ENCODE data around the gene FOXJ1. TPM values are rescaled to one million over a fixed set of nuclear protein-coding genes. Genes with fewer than 3 reads are reported as not detected.

Gene FOXJ1
- total RNA-seq, 2 experiments from 2014 or later, result 0.63 to 0.89 TPM

GRCh38 chr17:76119409-76120371, 21.4 kb downstream of the FOXJ1 start:
- POLR2A ChIA-PET, result interaction anchor here (0.6 to 4.5 kb wide), 5 partner anchors 16 to 160 kb away, joined by 3 to 43 read pairs (median 4); no protein-coding TSS in a partner anchor
- intact Hi-C loops (cut with DNase I, micrococcal nuclease), result loop anchor here (2.0 to 5.0 kb wide), 3 partner anchors 178 to 278 kb away; no protein-coding TSS in a partner anchor
- H3K27ac Mint-ChIP-seq, result no peak overlapping the region

GRCh38 chr17:76115138-76115754, 25.8 kb downstream of the FOXJ1 start:
- H3K9me3 Mint-ChIP-seq, result no peaks in the 10 kb centered on the region
- no peaks in the 10 kb centered on the region for H3K27me3 ChIP-seq (ENCODE audit: control insufficient read depth in 1 of 2, insufficient read depth in 2 of 2, low read length in 2 of 2)
- ATAC-seq (ENCODE audit: poor library complexity), result no peak
- H3K36me3 Mint-ChIP-seq (ENCODE audit: low read depth), result no peaks in the 10 kb centered on the region
- H3K27ac ChIP-seq (ENCODE audit: low read depth in 1 of 2, low read length in 2 of 2), result no peak overlapping the region
- no peaks in the 10 kb centered on the region for H3K4me1 ChIP-seq (ENCODE audit: insufficient read depth, low read length)
- H3K4me3 Mint-ChIP-seq, result no peak overlapping the region
- H3K9me3 ChIP-seq (ENCODE audit: control insufficient read depth in 1 of 2, insufficient read depth in 1 of 2, low read length in 2 of 2), result no peaks in the 10 kb centered on the region
- no peaks in the 10 kb centered on the region for H3K36me3 ChIP-seq (ENCODE audit: insufficient read depth, low read length)
- POLR2A ChIA-PET, result no interaction called here
- CTCF ChIA-PET, result interaction anchor here (1.4 kb wide), 1 partner anchor 164 kb away, joined by 6 read pairs; no protein-coding TSS in a partner anchor
- intact Hi-C loops (cut with DNase I, micrococcal nuclease), result no loop called here
- no peak for DNase-seq
- H3K27ac Mint-ChIP-seq, result no peak overlapping the region
- H3K4me3 ChIP-seq (ENCODE audit: low read length), result no peak overlapping the region
- H3K4me1 Mint-ChIP-seq (ENCODE audit: low read depth), result no peaks in the 10 kb centered on the region
- no peaks in the 10 kb centered on the region for H3K27me3 Mint-ChIP-seq
- no peak for TF ChIP-seq CTCF (IDR thresholded peaks at IDR 0.05)

More at GRCh38 chr17:76119409-76120371, 21.4 kb downstream of the FOXJ1 start:
- no peaks in the 10 kb centered on the region for H3K27me3 ChIP-seq (ENCODE audit: control insufficient read depth in 1 of 2, insufficient read depth in 2 of 2, low read length in 2 of 2)
- TF ChIP-seq CTCF (IDR thresholded peaks at IDR 0.05), result no peak
- H3K9me3 ChIP-seq (ENCODE audit: control insufficient read depth in 1 of 2, insufficient read depth in 1 of 2, low read length in 2 of 2), result no peaks in the 10 kb centered on the region
- CTCF ChIA-PET, result interaction anchor here (1.2 to 9.6 kb wide), 2 partner anchors 62 to 160 kb away, joined by 5 to 130 read pairs; no protein-coding TSS in a partner anchor
- no peaks in the 10 kb centered on the region for H3K9me3 Mint-ChIP-seq
- no peaks in the 10 kb centered on the region for H3K36me3 ChIP-seq (ENCODE audit: insufficient read depth, low read length)
- DNase-seq, result no peak
- peaks cover 5% of the 10 kb centered on the region for H3K4me1 Mint-ChIP-seq (ENCODE audit: low read depth)
- no peaks in the 10 kb centered on the region for H3K27me3 Mint-ChIP-seq
- H3K36me3 Mint-ChIP-seq (ENCODE audit: low read depth), result no peaks in the 10 kb centered on the region
- peaks cover 25% of the 10 kb centered on the region for H3K4me1 ChIP-seq (ENCODE audit: insufficient read depth, low read length)
- ATAC-seq (ENCODE audit: poor library complexity), result no peak
- H3K27ac ChIP-seq (ENCODE audit: low read depth in 1 of 2, low read length in 2 of 2), result no peak overlapping the region
- no peak overlapping the region for H3K4me3 ChIP-seq (ENCODE audit: low read length)
- H3K4me3 Mint-ChIP-seq, result no peak overlapping the region

- ChIA-PET CTCF (no interaction called here), POLR2A (no interaction called here)
- TF ChIP-seq CTCF (IDR thresholded peaks at IDR 0.05), result no peak
- H3K4me1 ChIP-seq (ENCODE audit: insufficient read depth, low read length), result no peaks in the 10 kb centered on the region
- intact Hi-C loops (cut with DNase I, micrococcal nuclease), result no loop called here
- H3K9me3 Mint-ChIP-seq, result no peaks in the 10 kb centered on the region
- no peak overlapping the region for H3K27ac ChIP-seq (ENCODE audit: low read depth in 1 of 2, low read length in 2 of 2)
- H3K27me3 ChIP-seq (ENCODE audit: control insufficient read depth in 1 of 2, insufficient read depth in 2 of 2, low read length in 2 of 2), result no peaks in the 10 kb centered on the region
- no peak overlapping the region for H3K27ac Mint-ChIP-seq
- H3K4me1 Mint-ChIP-seq (ENCODE audit: low read depth), result no peaks in the 10 kb centered on the region
- no peaks in the 10 kb centered on the region for H3K27me3 Mint-ChIP-seq
- H3K36me3 ChIP-seq (ENCODE audit: insufficient read depth, low read length), result no peaks in the 10 kb centered on the region
- H3K4me3 ChIP-seq (ENCODE audit: low read length), result no peak overlapping the region
- no peak overlapping the region for H3K4me3 Mint-ChIP-seq
- no peak for ATAC-seq (ENCODE audit: poor library complexity)
- H3K9me3 ChIP-seq (ENCODE audit: control insufficient read depth in 1 of 2, insufficient read depth in 1 of 2, low read length in 2 of 2), result no peaks in the 10 kb centered on the region
- H3K36me3 Mint-ChIP-seq (ENCODE audit: low read depth), result no peaks in the 10 kb centered on the region
- DNase-seq, result no peak
Observed at GRCh38 chr17:76111956-76112355, 29.1 kb downstream of the FOXJ1 start.
